Mucosa of descending colon (tissue), 3 donors: Measurements from ENCODE around the gene MIDN. TPM values are rescaled to one million over a fixed set of nuclear protein-coding genes. Genes with fewer than 3 reads are reported as not detected.

Source experiments
- ATAC-seq: fragments of 200-7000 bp; cut with Tn5 transposase; one replicate; pipeline ENCODE4 v1.9.1; 2020; ENCODE audit warnings: mild to moderate bottlenecking, moderate library complexity
- DNase-seq, 3 donors: peaks; one replicate each; pipeline ENCODE4 v3.0.0-alpha.2; 2020
- H3K36me3 ChIP-seq: fragments of 200-600 bp; one replicate; pipeline ENCODE4 v1.8.0; 2021; ENCODE audit warnings: low read depth, mild to moderate bottlenecking
- H3K4me1 ChIP-seq: fragments of 200-600 bp; one replicate; pipeline ENCODE4 v1.8.0; 2021; ENCODE audit warnings: low read depth, mild to moderate bottlenecking
- H3K4me3 ChIP-seq: fragments of 200-600 bp; one replicate; pipeline ENCODE4 v1.8.0; 2021; ENCODE audit warnings: mild to moderate bottlenecking
- H3K9me3 ChIP-seq: fragments of 200-600 bp; one replicate; pipeline ENCODE4 v1.8.0; 2021; ENCODE audit warnings: mild to moderate bottlenecking
- intact Hi-C, 2 donors: fragments of 100-400 bp; cut with DNase I in 1 of 2; cut with micrococcal nuclease in 1 of 2; formaldehyde crosslinking; loops; one replicate each; pipeline versions ENCODE4 v1.11.0 to v1.11.1; 2022; cut with DNase I, micrococcal nuclease
- total RNA-seq, 3 donors: library from RNA; stranded (reverse); fragmentation: NEBNext Ultra II Directional in 2 of 3; extraction: Animal tissue kit (Norgen Biotek cat#: 25700) in 2 of 3; gene quantifications; one replicate each; pipeline versions ENCODE4 v1.2.1 to v1.2.4, GENCODE V29; 2021 to 2023
- TF ChIP-seq, protein P1 (sequence below): fragments of 200-600 bp; IDR thresholded peaks from one replicate; pipeline ENCODE4 v1.8.0; 2022; ENCODE audit warnings: antibody characterized with exemption, mild to moderate bottlenecking
- donor health status: DM: no; HTN: no; CAD: no; lungs with moderate emphysema.
- donor health status: DM: no; HTN: no; CAD: no.
- donor health status: DM: no; HTN: yes; CAD: no.

MIDN gene
- total RNA-seq, 3 donors from 2014 or later: 136 to 251 (median 213) TPM

DNA sequence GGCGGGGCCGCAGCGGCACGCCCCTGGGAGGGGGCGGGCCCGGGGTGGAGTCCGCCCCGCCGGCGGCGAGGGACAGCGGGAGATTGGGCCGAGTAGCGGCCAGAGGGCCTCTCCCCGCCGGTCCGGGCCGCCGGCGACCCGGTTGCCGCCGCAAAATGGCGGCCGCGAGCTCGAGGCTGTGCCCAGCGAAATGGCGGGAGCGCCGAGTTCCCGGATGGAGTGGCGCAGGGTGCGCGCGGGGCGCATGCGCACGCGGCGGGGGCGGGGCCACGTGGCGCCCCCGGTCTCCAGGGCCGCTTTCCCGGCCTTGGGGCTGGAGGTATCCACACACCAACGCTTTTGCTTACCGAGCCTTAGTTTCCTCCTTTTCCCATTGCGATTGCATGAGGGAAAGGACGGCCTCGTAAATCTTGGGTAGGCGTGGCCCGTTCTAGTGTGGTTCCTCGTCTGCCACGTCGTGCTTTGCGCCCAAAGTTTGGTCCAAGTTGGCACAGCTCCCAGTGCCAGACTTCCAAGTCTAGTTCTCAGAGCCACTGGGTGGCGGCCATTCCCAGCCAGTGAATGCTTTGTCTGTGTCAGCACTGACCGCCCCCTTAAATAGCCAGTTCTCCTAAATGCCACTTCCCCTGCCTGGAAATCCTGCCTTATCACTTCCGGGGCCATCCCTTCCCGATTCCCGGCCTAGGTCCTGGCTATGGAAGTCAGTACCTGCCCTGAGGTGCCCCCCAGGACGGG is 21.3 kb downstream of the MIDN start:
- Histone ChIP-seq H3K4me1 (peaks cover 84% of the 10 kb centered on the region), H3K9me3 (no peaks in the 10 kb centered on the region), H3K36me3 (peaks cover 19% of the 10 kb centered on the region), H3K4me3 (peak overlapping the region; percentile 86)
- intact Hi-C loops: no loop called here
- ATAC-seq: peak; percentile 39
- DNase-seq: peak; percentile 86 to 93 (median 92)
- TF ChIP-seq, protein P1, sequence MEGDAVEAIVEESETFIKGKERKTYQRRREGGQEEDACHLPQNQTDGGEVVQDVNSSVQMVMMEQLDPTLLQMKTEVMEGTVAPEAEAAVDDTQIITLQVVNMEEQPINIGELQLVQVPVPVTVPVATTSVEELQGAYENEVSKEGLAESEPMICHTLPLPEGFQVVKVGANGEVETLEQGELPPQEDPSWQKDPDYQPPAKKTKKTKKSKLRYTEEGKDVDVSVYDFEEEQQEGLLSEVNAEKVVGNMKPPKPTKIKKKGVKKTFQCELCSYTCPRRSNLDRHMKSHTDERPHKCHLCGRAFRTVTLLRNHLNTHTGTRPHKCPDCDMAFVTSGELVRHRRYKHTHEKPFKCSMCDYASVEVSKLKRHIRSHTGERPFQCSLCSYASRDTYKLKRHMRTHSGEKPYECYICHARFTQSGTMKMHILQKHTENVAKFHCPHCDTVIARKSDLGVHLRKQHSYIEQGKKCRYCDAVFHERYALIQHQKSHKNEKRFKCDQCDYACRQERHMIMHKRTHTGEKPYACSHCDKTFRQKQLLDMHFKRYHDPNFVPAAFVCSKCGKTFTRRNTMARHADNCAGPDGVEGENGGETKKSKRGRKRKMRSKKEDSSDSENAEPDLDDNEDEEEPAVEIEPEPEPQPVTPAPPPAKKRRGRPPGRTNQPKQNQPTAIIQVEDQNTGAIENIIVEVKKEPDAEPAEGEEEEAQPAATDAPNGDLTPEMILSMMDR: peak; percentile 7

DNA sequence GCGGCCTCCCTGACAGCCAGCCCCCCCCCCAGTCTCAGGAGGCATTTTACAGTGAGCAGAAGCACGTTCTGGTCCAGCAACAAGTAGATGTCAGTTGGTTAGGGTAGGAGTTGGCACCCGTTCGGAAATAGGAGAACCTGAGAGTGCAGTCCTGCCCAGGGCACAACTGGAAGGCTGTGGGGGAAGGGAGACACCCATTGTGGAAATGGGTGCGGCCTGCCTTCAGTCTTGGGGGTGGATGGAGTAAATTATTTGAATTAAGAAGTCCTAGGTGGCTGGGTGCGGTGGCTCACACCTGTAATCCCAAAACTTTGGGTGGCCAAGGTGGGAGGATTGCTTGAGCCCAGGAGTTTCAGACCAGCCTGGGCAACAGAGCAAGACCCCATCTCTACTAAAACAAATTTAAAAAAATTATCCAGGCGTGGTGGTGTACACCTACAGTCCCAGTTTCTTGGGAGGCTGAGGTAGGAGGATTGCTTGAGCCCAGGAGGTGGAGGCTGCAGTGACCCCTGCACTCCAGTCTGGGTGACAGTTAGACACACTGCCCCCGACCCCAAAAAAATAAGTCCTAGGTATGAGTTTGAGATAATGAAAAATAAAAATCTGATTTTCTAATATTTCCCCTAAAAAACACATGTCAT is 21.9 kb downstream of the MIDN start:
- intact Hi-C loops: no loop called here
- Histone ChIP-seq H3K4me3 (peak overlapping the region; percentile 86), H3K9me3 (no peaks in the 10 kb centered on the region), H3K4me1 (peaks cover 85% of the 10 kb centered on the region), H3K36me3 (peaks cover 19% of the 10 kb centered on the region)
- DNase-seq (peak in 2 of 3 donors; percentile 58 to 60), ATAC-seq (no peak)
- TF ChIP-seq, protein P1: no peak

DNA sequence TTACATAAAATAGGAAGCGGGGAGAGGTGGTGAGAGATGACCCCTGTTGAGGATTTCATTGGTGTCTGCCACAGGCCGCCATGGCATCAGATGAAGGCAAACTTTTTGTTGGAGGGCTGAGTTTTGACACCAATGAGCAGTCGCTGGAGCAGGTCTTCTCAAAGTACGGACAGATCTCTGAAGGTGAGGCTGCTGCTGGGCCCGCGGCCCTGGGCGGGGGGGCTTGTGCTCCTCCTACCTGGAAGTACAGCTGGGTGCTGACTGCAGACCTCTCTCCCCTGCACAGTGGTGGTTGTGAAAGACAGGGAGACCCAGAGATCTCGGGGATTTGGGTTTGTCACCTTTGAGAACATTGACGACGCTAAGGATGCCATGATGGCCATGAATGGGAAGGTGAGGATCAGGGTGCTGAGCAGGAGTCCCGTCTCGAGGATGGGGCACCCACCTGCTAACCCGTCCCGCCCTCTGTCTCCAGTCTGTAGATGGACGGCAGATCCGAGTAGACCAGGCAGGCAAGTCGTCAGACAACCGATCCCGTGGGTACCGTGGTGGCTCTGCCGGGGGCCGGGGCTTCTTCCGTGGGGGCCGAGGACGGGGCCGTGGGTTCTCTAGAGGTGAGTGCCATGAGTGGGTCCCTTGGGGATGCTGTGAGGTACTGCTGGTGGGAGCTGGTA is 22.6 kb downstream of the MIDN start:
- ATAC-seq (no peak), DNase-seq (no peak)
- TF ChIP-seq, protein P1: no peak
- H3K9me3 ChIP-seq: no peaks in the 10 kb centered on the region
- H3K36me3 ChIP-seq: peaks cover 19% of the 10 kb centered on the region
- no peak overlapping the region for H3K4me3 ChIP-seq
- intact Hi-C loops: no loop called here
- peaks cover 79% of the 10 kb centered on the region for H3K4me1 ChIP-seq

DNA sequence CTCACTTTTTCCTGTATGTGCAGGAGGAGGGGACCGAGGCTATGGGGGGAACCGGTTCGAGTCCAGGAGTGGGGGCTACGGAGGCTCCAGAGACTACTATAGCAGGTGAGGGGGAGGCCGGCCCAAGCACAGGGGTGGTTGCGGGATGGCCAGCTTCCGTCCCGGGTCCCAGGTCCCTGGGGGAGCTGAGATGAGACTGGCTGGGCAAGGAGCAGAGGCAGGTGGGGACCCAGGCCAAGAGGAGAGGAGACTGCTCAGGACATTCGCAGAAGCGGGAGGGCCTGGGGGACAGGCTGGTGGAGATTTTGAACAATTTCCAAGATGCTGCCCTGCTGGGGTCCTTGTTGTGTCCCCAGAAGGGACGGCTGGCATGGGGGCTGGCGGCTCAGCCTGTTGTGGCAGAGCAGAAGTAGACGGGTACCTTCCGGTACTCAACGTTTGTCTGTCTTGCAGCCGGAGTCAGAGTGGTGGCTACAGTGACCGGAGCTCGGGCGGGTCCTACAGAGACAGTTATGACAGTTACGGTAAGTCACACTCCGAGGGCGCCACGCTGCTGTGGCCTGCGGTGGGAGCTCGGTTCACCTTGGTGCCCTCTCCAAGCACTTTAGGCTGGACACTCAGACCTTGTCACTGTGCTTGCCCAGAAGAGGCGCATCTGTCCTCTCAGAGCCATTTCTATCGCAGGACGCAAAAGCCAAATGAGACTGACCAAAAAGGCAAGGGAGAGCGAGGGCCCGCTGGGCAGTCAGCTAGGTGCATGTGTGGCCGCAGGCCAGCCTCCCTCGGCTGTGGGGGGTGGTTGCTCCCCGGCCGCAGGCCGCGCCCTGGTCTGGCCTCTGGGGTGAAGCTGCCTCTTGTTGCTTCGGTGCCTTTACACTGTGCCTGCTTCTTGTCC is 23.4 kb downstream of the MIDN start:
- H3K4me3 ChIP-seq: no peak overlapping the region
- TF ChIP-seq, protein P1: no peak
- no peaks in the 10 kb centered on the region for H3K9me3 ChIP-seq
- H3K4me1 ChIP-seq: peaks cover 81% of the 10 kb centered on the region
- intact Hi-C loops: no loop called here
- ATAC-seq (no peak), DNase-seq (no peak)
- peaks cover 19% of the 10 kb centered on the region for H3K36me3 ChIP-seq
